ENCODE results near the gene DENND4B.
"Not testable (repeated sequence)": the region's sequence is repeated elsewhere in the genome, so short reads cannot be mapped to it uniquely, and the experiment has no call there.

Gene DENND4B

DNA sequence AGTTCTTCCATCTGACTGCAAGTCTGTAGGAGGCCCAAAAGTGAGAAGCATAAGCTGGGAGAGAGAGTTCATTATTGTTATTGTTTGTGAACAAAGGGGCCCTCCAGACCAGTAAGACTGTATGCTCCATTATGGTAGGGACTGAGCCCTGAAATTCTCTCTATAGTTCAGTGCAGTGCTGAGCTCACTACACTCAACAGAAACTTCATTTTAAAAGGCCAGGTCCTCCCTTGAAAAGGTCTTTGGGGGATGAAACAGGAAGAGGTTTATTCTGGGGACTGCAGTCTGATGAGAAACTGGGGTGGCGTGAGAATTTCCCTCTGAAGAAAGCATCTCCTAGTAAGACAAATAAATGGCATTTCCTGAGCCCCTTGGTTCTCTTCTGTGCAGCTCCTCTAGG lies 18.3 kb downstream of the DENND4B start:
- no peak for DNase-seq (ENCODE audit: low spot score)

DNA sequence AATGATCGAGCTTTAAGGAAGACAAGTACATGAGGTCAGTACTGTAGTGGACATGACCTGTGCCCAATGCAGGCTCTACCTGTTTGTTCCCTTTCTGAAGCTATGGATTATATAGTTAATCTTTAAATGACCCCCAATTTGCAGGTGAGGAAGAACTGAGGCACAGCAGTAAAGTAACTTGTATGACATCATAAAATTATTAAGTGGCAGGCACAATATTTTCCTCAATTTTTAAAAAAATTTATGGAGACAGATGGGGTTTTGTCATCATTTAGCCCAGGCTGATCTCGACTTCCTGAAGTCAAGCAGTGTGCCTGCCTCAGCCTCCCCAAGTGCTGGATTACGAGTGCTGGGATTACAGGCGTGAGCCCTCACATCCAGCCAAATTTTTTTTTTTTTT lies 20.1 kb downstream of the DENND4B start:
- no peak for DNase-seq (ENCODE audit: low spot score)

DNA sequence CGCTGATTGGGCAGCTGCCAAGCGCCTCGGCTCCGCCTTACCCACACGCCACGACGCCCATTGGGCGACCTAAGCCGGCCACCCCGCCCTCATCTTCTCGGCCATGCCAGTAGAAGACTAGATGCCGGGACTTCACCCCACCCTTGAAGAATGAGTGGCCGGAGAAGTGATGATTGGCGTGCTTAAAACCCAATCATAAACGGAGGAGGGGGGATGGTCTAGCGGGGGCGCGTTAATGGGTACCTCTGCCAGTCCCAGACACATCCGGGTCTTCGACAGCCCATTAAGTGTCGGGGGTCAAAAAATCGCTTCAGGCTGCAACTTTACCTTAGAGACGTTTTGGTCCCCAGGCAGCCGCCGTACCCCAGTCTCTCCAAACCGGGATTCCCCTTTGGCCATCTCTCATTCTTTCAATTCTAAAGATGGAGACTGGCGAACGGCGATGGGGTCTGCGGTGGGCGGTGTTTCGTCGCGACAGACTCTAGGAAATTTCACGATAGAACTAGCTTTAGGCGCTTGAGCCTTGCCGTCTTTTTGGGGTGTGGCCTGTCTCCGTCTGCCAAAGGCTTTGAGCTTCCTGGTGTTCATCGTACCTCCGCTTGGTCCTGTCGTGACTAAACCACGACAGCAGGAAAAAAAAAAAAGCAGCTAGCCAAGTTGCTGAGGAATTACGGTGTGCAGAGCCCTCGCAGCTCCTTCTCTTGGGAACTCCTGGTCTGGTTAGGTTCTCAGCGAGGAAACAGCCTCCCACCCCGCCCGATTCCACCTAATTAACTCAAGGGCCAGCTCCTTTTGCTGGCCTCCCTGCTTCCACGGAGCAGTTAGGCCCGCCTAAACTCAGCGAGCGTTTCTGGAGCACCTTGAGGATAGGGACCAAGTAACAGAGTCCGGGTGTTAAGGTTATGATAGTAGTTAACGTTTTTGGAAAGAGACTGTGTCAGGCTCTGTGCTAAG lies 23.3 kb downstream of the DENND4B start, which contains the start of gene GATAD2B:
GATAD2B (minus strand) TSS at position 1 of the 954 bp plus-strand sequence. CDS start 94,625 bp downstream, outside the sequence.
- DNase-seq (ENCODE audit: low spot score): peak; percentile 99

DNA sequence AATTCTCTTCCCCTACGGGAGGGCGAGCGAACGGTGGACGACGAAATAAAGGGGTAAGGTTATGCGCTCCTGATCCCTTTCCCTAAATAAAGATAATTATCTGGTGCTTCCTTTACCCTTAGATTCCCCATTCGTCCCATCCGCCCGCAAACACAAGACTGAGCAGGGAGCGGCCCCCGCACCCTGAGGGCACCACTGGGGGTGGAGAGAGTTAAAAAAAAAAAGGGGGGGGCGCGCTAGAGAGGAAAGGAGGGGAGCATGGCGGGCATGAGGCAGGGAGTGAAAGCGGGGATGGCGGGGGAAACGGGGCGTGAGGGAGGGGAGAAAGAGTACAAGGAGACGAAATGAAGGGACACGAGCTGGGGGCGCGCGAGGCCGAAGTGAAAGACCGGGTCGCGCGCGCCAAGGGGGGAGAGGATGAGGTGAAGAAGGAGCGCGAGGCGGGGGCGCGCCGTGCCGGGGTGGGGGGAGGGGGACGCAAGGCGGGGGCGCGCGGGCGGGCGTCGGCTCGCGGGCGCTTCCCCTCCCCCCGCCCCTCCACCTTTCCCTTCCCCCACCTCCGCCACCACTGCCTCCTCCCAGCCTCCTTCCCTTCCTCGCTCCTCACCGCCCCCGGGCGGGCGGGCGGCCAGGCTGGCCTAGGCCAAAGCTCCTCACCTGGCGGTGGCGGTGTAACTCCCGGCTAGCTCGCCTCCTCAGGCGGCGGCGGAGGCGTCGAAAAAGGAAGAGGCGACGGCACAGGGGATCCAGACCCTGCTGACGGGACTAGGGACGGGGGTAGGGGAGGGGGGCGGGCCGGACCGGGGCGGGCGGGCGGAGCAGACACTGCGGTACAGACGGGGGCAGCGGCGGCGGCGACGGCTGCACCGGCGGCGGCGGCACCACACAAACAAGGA lies 24.2 kb downstream of the DENND4B start:
- DNase-seq (ENCODE audit: low spot score): no peak

DNA sequence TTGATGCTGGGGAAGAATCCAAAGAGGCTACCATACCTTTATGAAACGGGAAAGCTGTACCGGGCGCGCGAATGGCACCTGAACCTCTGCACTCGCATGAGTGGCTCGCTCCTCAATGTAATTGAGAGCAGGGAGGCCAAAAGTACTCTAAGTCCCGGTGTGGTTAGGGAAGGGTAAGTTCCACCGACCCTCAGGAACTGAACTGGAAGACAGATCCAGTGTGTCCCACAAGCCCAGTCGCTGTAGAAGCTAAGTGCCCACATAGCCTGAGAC lies 24.8 kb downstream of the DENND4B start:
- no peak for DNase-seq (ENCODE audit: low spot score)

DNA sequence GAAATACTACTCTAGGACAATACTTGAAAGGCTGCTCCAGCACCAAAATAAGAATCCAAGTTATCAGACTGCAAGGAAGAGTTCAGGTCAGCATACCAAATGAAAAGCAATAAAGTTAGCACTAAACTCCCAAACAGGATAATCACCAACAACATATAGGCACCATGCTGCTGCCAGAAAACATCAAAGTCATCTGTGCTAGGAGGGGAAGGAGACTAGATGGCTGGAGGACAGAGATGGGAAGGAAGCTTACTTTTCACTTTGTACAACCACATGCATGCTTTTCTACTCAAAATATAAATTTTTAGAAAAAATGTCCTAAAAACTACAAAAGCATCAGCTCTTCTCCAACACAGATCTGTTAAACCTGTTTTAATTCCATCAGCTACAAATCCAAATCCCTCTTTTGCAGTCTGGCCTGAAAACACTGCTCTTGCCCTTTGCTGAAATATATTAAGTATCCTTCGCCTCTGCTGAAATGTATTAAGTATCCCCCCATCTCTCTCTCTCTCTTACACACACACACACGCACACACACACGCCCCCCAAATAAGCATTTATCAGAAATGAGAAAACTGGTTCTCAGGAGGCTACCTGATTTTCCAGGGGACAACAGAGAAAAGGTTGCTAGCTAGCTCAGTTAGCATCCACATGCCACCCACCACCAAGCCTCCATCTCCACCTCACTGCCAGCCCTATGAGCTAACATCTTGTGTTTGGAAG lies 25.3 kb downstream of the DENND4B start:
- DNase-seq (ENCODE audit: low spot score): no peak

DNA sequence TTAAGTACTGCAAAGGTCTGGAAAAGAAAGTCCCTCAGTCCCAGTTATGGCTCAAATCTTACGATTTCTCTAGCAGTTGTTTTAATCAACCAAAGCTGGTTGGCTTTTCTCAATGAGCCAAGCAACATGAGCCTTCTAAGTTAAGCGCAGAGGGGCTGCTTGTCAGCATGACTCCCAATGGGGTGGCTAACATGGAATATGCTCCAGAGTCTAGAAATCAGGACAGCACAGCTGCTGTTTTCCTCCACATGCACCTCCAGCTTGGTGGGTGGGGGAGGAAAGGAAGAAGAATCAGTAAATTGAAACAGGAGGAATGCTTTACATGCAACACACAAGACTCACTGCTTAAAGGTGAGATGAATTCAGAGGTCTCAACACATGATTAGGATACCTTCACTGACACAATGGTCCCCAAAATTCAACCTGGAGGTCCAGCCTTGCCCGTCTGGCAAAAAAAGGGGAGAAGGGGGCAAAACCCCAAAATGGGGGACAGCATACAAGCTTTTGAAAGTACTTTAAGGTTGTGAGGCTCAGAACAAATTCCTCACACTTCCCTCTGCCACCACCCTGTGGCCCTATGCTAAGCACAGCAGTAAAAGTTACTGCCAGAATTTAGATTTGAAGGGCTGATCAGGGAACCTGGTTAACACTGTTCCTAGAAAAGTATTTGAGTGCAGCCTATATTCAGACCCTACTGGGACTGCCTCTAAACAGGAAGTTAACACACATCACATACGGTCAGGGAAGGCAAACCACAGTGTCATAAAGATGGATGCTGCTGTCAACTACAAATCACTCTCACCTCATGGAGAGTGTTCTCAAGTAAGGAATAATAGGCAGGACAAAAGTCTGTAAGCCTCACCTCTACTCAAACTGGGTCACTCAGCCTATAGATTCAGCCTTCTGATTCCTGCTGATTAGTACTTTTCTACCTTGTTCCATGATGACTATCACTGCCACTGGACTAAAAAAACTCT lies 26.4 kb downstream of the DENND4B start:
- no peak for DNase-seq (ENCODE audit: low spot score)

DNA sequence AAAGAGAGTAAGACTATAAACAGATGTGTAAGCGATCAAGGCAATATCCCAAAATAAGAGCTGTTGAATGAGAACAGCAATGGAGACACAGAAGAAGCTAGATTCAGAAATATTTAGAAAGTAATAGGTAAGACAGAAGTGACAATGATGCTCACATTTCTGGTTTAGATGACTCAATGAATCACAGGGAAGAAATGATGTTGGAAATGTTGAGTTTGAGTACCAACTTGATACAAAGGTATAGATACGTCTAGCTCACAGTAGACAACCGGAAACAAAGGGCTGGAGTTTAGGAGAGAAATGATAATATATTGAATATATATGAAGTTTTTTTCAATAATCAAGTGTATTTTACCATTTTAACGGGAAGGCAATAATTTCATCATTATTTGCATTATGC lies 30.2 kb downstream of the DENND4B start:
- no peak for DNase-seq (ENCODE audit: low spot score)

DNA sequence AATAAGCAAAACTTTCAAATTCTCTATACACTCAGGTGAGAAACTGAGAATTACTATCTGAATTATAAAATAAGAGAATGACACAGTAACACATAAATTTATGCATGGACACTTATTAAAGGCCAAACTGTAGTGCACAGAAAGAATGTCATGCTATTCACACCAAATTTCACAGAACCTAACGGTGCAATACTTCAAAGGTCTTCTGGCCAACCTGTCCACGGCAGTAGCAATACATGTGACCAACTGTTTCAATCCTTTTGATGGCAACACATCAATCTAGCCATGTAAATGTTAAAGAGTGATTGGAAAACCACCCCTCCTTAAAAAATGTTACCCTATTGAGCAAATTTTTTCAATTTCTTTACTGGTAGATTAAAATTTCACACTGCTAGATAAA lies 34.2 kb downstream of the DENND4B start:
- no peak for DNase-seq (ENCODE audit: low spot score)

DNA sequence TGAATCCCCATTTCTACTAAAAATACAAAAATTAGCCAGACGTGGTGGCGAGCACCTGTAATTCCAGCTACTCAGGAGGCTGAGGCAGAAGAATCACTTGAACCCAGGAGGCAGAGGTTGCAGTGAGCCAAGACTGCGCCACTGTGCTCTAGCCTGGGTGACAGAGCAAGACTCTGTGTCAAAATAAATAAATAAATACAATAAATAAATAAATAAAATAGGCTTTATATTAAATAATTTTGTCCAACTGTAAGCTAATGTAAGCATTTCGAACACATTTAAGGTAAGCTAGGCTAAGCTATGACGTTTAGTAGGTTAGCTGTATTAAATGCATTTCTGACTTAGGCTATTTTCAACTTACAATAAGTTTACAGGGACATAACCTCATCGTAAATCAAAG lies 36.0 kb downstream of the DENND4B start:
- DNase-seq (ENCODE audit: low spot score): not testable (repeated sequence)

DNA sequence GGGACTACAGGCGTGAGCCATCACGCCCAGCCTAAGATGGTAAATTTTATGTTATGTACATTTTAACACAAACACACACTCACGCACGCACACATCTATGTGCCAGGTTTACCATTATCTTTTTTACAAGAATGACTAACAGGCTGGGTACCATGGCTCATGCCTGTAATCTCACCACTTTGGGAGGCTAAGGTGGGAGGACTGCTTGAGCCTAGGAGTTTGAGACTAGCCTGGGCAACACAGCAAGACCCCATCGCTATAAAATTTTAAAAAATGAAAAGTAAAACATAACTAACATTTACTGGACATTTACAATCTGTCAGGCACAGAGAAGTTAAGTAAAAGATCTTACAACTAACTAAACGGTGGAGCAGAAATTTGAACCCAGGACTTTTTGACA lies 38.4 kb downstream of the DENND4B start:
- DNase-seq (ENCODE audit: low spot score): no peak

DNA sequence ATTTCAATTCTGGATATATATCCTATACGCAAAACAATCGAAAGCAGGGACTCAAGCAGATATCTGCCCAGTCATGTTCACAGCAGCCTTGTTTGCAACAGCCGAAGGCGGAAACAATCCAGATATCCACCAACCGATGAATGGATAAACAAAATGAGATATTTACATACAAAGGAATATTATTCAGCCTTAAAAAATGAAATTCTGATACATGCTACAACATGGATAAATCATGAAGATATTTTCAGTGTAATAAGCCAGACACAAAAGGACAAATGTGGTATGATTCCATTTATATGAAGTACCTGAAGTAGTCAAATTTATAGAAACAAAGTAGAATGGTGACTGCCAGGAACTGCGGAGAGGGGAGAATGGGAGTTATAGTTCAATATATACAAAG lies 39.4 kb downstream of the DENND4B start:
- no peak for DNase-seq (ENCODE audit: low spot score)

DNA sequence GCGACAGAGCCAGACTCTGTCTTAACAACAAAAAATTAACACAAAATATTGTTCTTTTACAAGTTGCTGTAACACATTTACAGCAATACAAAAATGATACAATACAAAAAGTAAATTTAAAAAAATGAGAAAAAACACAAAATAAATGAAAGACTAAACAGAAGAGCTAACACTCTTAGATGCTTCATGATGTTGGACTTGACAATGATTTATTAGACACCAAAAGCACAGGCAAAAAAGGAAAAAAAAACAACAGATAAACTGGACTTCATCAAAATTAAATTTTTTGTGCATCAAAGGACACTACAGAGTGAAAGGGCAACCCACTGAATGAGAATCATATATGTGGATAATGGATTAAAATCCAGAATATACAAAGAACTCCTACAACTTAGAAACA lies 40.1 kb downstream of the DENND4B start:
- DNase-seq (ENCODE audit: low spot score): no peak

DNA sequence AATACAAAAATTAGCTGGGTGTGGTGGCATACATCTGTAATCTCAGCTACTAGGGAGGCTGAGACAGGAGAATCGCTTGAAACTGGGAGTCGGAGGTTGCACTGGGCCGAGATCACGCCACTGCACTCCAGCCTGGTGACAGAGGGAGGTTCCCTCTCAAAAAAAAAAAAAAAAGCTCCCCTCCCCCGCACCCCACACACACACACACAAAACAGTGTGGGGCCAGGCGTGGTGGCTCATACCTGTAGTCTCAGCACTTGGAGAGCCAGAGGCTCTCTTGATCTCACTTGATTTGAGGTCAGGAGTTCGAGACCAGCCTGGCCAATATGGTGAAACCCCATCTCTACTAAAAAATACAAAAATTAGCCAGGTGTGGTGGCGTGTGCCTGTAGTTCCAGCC lies 40.6 kb downstream of the DENND4B start:
- not testable (repeated sequence) for DNase-seq (ENCODE audit: low spot score)

DNA sequence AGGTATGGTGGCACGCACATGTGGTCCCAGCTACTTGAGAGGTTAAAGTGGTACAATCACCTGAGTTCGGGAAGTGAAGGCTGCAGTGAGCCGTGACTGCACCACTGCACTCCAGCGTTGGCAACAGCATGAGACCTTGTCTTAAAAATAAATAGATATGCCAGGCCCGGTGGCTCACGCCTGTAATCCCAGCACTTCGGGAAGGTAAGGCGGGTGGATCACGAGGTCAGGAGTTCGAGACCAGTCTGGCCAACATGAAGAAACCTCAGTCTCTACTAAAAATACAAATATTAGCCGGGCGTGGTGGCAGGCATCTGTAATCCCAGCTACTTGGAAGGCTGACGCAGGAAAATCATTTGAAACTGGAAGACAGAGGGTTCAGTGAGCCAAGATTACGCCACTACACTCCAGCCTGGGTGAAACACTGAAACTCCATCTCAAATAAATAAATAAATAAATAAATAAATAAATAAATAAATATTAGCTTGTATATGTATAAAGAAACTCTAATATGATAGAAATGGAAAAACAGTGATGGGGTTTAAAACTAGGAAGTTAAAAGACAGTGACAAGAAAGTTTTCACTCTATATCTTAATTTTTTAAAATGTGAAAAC lies 42.6 kb downstream of the DENND4B start:
- DNase-seq (ENCODE audit: low spot score): no peak

DNA sequence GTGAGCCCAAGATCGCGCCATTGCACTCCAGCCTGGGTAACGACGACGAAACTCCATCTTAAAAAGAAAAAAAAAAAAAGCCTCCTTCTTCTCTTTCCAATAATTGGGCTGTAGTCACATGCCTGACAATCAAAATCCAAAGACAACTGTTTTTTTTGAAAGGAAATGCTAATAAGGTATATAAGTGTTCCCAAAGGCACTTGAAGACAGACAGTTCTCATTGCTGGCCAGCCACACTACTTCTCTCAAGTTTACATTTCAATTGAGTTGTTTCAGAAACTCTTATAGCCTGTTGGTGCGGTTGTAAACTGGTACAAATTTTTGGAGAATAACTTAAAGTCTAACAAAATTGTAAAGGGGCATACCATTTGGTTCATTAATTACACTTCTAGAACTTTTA lies 47.0 kb downstream of the DENND4B start:
- DNase-seq (ENCODE audit: low spot score): no peak

DNA sequence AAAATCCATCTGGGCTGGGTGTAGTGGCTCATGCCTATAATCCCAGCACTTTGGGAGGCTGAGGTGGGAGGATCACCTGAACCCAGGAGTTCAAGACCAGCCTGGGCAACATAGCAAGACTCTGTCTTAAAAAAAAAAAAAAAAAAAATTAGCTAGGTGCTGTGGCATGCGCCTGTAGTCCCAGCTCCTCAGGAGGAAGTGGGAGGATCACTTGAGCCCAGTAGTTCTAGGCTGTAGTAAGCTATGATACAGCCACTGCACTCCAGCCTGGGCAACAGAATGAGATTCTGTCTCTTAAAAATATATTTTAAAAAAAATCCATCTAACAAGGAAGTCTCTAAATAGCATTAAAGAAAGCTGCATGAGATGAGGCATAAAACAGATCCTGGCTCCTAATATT lies 50.7 kb downstream of the DENND4B start:
- not testable (repeated sequence) for DNase-seq (ENCODE audit: low spot score)

DNA sequence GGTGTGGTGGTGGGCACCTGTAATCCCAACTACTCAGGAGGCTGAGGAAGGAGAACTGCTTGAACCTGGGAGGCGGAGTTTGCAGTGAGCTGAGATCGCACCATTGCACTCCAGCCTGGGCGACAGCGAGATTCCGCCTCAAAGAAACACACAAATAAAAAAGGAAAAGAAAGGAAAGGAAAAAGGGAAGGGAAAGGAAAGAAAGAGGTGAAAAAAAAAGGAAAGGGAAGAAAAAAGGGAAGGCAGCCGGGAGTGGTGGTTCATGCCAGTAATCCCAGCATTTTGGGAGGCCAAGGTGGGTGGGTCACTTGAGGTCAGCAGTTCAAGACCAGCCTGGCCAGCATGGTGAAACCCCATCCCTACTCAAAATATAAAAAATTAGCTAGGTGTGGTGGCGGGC lies 55.5 kb downstream of the DENND4B start:
- not testable (repeated sequence) for DNase-seq (ENCODE audit: low spot score)

DNA sequence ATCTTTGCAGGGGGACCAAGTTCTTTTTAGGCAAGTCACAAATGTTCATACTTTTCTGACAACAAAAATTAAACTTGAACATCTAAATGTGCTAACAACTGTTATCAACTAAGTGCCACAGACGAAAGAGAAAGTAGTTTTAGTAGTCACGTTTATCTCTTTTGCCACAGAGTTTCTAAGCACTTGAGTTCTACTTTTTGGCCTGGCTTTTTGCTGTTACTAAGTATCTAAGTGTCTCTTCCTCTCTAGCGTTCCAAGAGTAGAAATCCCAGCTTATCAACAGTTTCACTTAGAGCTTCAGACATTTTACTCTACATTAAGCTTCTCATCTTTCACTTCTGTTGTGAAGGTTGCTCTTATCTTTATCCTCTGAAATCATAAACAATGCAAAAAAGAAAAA lies 58.0 kb downstream of the DENND4B start:
- no peak for DNase-seq (ENCODE audit: low spot score)

DNA sequence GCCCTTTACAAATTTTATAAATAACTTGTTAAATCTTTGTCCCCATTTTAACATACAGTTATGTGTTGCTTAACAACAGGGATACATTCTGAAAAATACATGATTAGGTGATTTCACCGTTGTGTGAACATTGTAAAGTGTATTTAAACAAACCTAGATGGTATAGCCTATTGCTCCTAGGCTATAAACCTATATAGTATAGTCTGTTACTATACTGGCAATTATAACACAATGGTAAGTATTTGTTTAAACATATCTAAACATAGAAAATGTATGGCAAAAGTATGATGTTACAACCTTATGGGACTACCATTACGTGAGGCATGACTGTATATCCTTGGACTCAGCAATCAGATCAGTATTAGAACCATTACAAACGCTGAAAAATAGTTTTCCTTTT lies 60.4 kb downstream of the DENND4B start:
- no peak for DNase-seq (ENCODE audit: low spot score)

DNA sequence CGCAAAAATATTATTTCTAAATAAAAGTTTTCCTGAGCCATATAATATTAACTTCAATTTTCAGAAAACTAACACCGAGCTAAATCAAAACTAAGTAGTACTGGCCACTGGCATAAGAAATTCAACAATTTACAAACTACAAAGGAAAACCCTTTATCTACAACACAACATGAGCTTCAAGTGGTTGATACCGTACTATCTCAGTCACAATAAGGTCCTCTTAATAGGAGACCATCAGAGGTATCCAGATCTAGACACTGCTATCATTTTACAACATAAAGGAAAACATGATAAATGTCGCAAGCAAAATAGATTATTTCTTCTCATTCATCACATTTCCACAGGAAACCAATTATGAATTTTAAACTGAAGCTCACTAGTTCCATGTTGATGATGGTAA lies 63.3 kb downstream of the DENND4B start:
- DNase-seq (ENCODE audit: low spot score): no peak

Measured in ecto neural progenitor cell (in vitro differentiated cells).